HepG2 (cell line): ENCODE results near the gene CECR2. TPM values are rescaled to one million over a fixed set of nuclear protein-coding genes. Genes with fewer than 3 reads are reported as not detected.

Experiments used
- ATAC-seq: fragments of 200-7000 bp; cut with Tn5 transposase; 3 replicates; pipeline ENCODE4 v1.9.1; 2020; ENCODE audit warnings: mild to moderate bottlenecking, moderate library complexity
- BruUV-seq: library from RNA; stranded (reverse); fragments of 400-500 nt; replicated peaks from 2 replicates; lab custom pipeline; 2021; lab: Mats Ljungman, UMichigan
- CTCF ChIA-PET: fragments of 300-600 bp; formaldehyde crosslinking; extraction: SDS; loops from one replicate; lab custom pipeline; 2021; ENCODE audit warnings: low total read pairs, inconsistent platforms, low intra/inter-chr PET ratio; lab: Yijun Ruan, JAX
- POLR2A ChIA-PET: fragments of 350-600 bp; sonication (Branson Sonifier 250); formaldehyde crosslinking; loops from one replicate; lab custom pipeline; 2020; ENCODE audit warnings: antibody characterized with exemption, inconsistent platforms; lab: Yijun Ruan, JAX
- DNase-seq: peaks from one replicate; pipeline ENCODE4 v3.0.0-alpha.2; 2015; ENCODE audit warnings: low spot score
- FAIRE-seq: peaks from 3 replicates; lab custom pipeline; 2011; peaks lifted over from hg19 to GRCh38; lab: Jason Lieb, UNC
- H2AFZ ChIP-seq: one replicate; pipeline ENCODE4 v1.6.1; 2011; ENCODE audit warnings: low read length, inconsistent platforms
- H3K27ac ChIP-seq: fragments of 300-600 bp; 3 replicates; pipeline ENCODE4 v1.8.0; 2011; ENCODE audit warnings: mixed run types, mild to moderate bottlenecking, mixed read lengths, low read length, inconsistent platforms; ENCODE audit not compliant: insufficient read depth; ENCODE audit errors: extremely low read length
- H3K27me3 ChIP-seq, 2 experiments: fragments of 200-600 bp in 1 of 2; 2 replicates in 1 of 2; 3 replicates in 1 of 2; pipeline versions ENCODE4 v1.6.0 to v1.8.0; 2011; ENCODE audit warnings: low read length in 2 of 2, mild to moderate bottlenecking in 2 of 2, moderate library complexity in 2 of 2, inconsistent platforms in 1 of 2; ENCODE audit not compliant: insufficient read depth in 2 of 2, control insufficient read depth in 1 of 2
- H3K36me3 ChIP-seq, 2 experiments: fragments of 200-600 bp in 1 of 2; replicated peaks in 1 of 2; 2 replicates in 1 of 2; 3 replicates in 1 of 2; pipeline versions ENCODE4 v1.5.1 to v1.8.0; 2011; ENCODE audit warnings: low read length in 2 of 2, inconsistent platforms in 1 of 2; ENCODE audit not compliant: insufficient read depth in 2 of 2, control insufficient read depth in 1 of 2
- H3K4me1 ChIP-seq: 2 replicates; pipeline ENCODE4 v1.5.1; 2012; ENCODE audit warnings: low read length, inconsistent platforms; ENCODE audit not compliant: insufficient read depth
- H3K4me2 ChIP-seq: 2 replicates; pipeline ENCODE4 v1.6.0; 2011; ENCODE audit warnings: low read depth, low read length, inconsistent platforms
- H3K4me3 ChIP-seq, 3 experiments: fragments of 200-600 bp in 1 of 3; sonication (generic), shearing (Covaris generic) in 1 of 3; replicated peaks in 1 of 3; 2 replicates each; pipeline ENCODE4 v1.5.1; 2011 to 2016; ENCODE audit warnings: low read length in 3 of 3, inconsistent platforms in 2 of 3, low read depth in 2 of 3, mild to moderate bottlenecking in 2 of 3, control low read depth in 1 of 3, mixed read lengths in 1 of 3; ENCODE audit not compliant: insufficient read depth in 1 of 3
- H3K79me2 ChIP-seq: one replicate; pipeline ENCODE4 v1.6.1; 2011; ENCODE audit warnings: low read length, inconsistent platforms; ENCODE audit not compliant: insufficient read depth
- H3K9ac ChIP-seq: 2 replicates; pipeline ENCODE4 v1.6.0; 2011; ENCODE audit warnings: mild to moderate bottlenecking, low read depth, low read length, inconsistent platforms; ENCODE audit not compliant: insufficient read depth
- H3K9me3 ChIP-seq: 2 replicates; pipeline ENCODE4 v1.5.1; 2012; ENCODE audit warnings: mild to moderate bottlenecking, low read length
- H4K20me1 ChIP-seq: 2 replicates; pipeline ENCODE4 v1.6.0; 2011; ENCODE audit warnings: inconsistent platforms, mild to moderate bottlenecking, low read length, moderate library complexity; ENCODE audit not compliant: insufficient read depth
- ARID2 ChIP-seq: sonication (generic); formaldehyde crosslinking; IDR thresholded peaks from 2 replicates; pipeline ENCODE4 v1.8.1; 2022; ENCODE audit warnings: mild to moderate bottlenecking, missing genetic modification reagents, borderline replicate concordance
- FOSL2 ChIP-seq: sonication (generic); formaldehyde crosslinking; IDR thresholded peaks from 2 replicates; pipeline ENCODE4 v1.4.0; 2020; ENCODE audit warnings: missing genetic modification reagents
- PHF21A ChIP-seq: sonication (generic); formaldehyde crosslinking; IDR thresholded peaks from 2 replicates; pipeline ENCODE4 v1.5.0; 2020; ENCODE audit warnings: mild to moderate bottlenecking, missing genetic modification reagents
- PHF8 ChIP-seq: sonication (generic); formaldehyde crosslinking; IDR thresholded peaks from 2 replicates; pipeline ENCODE4 v1.5.0; 2020; ENCODE audit warnings: missing genetic modification reagents
- REXO4 ChIP-seq: sonication (generic); formaldehyde crosslinking; IDR thresholded peaks from 2 replicates; pipeline ENCODE4 v1.8.0; 2022; ENCODE audit warnings: missing genetic modification reagents, mild to moderate bottlenecking, borderline replicate concordance
- RFXANK ChIP-seq: IDR thresholded peaks from 2 replicates; pipeline ENCODE4 v1.6.1; 2016
- RXRB ChIP-seq: IDR thresholded peaks from 2 replicates; pipeline ENCODE4 v1.6.1; 2016; ENCODE audit warnings: borderline replicate concordance, missing genetic modification reagents, missing compliant biosample characterization
- SMYD3 ChIP-seq: sonication (generic); formaldehyde crosslinking; IDR thresholded peaks from 2 replicates; pipeline ENCODE4 v1.8.1; 2023; ENCODE audit warnings: mild to moderate bottlenecking, missing genetic modification reagents
- SP2 ChIP-seq: sonication (generic); formaldehyde crosslinking; IDR thresholded peaks from 2 replicates; pipeline ENCODE4 v1.5.1; 2020; ENCODE audit warnings: mild to moderate bottlenecking, missing genetic modification reagents
- ZNF484 ChIP-seq: sonication (generic); formaldehyde crosslinking; IDR thresholded peaks from 2 replicates; pipeline ENCODE4 v1.5.1; 2020; ENCODE audit warnings: mild to moderate bottlenecking, low read depth, missing genetic modification reagents, borderline replicate concordance
- ZNF687 ChIP-seq: sonication (generic); formaldehyde crosslinking; IDR thresholded peaks from 2 replicates; pipeline ENCODE4 v1.5.1; 2020; ENCODE audit warnings: mild to moderate bottlenecking, missing genetic modification reagents, moderate library complexity
- ZNF770 ChIP-seq: sonication (generic); formaldehyde crosslinking; IDR thresholded peaks from 2 replicates; pipeline ENCODE4 v1.5.0; 2020; ENCODE audit warnings: mild to moderate bottlenecking, missing genetic modification reagents
- WGBS: methylation state at CpG from one replicate; pipeline ENCODE4 v1.1.6; 2017; ENCODE audit warnings: low lambda C conversion rate; 5-methylcytosine and 5-hydroxymethylcytosine counted together
- in situ Hi-C: cut with HindIII; loops from 2 replicates; pipeline ENCODE4 v1.10.0; 2017; ENCODE audit warnings: low pct_unique_long_range_greater_than_20kb; ENCODE audit not compliant: extremely low pct_ligation_motif_present
- intact Hi-C: fragments of 100-400 bp; cut with micrococcal nuclease; formaldehyde crosslinking; loops from one replicate; pipeline ENCODE4 v1.10.0; 2022; ENCODE audit not compliant: unreplicated experiment
- polyA plus RNA-seq, 8 experiments: library from polyadenylated mRNA; depleted of rRNA in 3 of 8; stranded (reverse) in 7 of 8; unstranded in 1 of 8; fragments of >200 nt; fragmentation: Illumina TruSeq in 4 of 8; extraction: Trizol in 4 of 8; gene quantifications; 2 replicates each; pipeline versions ENCODE4 v1.2.1 to v1.2.3, GENCODE V29; 2011 to 2016; ENCODE audit warnings: low read depth in 4 of 8, missing spikeins in 1 of 8, mixed read lengths in 1 of 8; ENCODE audit not compliant: insufficient read depth in 1 of 8
- total RNA-seq, 5 experiments: library from RNA; depleted of rRNA; stranded (reverse); fragments of >200 nt; fragmentation: Illumina TruSeq; extraction: Trizol; gene quantifications; 2 replicates each; pipeline ENCODE4 v1.2.3, GENCODE V29; 2016; ENCODE audit warnings: low read depth in 1 of 5

Gene CECR2
- total and polyA plus RNA-seq, 2 of the 13 experiments (the other 11 are each of a cell fraction or from before 2014, with no cell fraction given) = not detected

GRCh38 chr22:17412232-17412631 is 43.0 kb downstream of the CECR2 start:
- no peak for FAIRE-seq
- in situ Hi-C loops = no loop called here
- no peaks in the 10 kb centered on the region for H4K20me1 ChIP-seq
- intact Hi-C loops = no loop called here
- no peak for ATAC-seq
- no peaks in the 10 kb centered on the region for H3K36me3 ChIP-seq
- DNase-seq = no peak
- H3K27ac ChIP-seq = no peak overlapping the region
- TF ChIP-seq PHF21A = no peak
- no peak for TF ChIP-seq REXO4 (CRISPR knock-in tag)
- TF ChIP-seq RFXANK (CRISPR knock-in tag) = no peak
- no peak for TF ChIP-seq ARID2 (CRISPR knock-in tag)
- POLR2A ChIA-PET = no interaction called here
- H2AFZ ChIP-seq = no peak overlapping the region
- no peak overlapping the region for H3K9ac ChIP-seq
- H3K4me2 ChIP-seq = no peak overlapping the region
- peaks cover 0 to 3% of the 10 kb centered on the region in 2 experiments; a peak in 2 of 5 replicates for H3K27me3 ChIP-seq
- CTCF ChIA-PET = no interaction called here
- H3K4me3 ChIP-seq = no peak overlapping the region
- 40% methylated on average over 6 of the region's 6 CpGs for WGBS
- BruUV-seq = no TSS peak
- no peaks in the 10 kb centered on the region for H3K79me2 ChIP-seq
- no peaks in the 10 kb centered on the region for H3K4me1 ChIP-seq
- no peaks in the 10 kb centered on the region for H3K9me3 ChIP-seq

- Histone ChIP-seq H3K79me2 (no peaks in the 10 kb centered on the region), H2AFZ (no peak overlapping the region), H3K4me2 (no peak overlapping the region), H3K4me1 (no peaks in the 10 kb centered on the region), H3K9me3 (no peaks in the 10 kb centered on the region), H3K4me3 (no peak overlapping the region), H3K9ac (no peak overlapping the region), H3K27me3 (peaks cover 0 to 3% of the 10 kb centered on the region in 2 experiments; a peak in 1 of 5 replicates), H3K27ac (no peak overlapping the region), H4K20me1 (no peaks in the 10 kb centered on the region), H3K36me3 (no peaks in the 10 kb centered on the region)
- BruUV-seq = no TSS peak
- intact Hi-C loops (no loop called here), in situ Hi-C loops (no loop called here)
- no peak for ATAC-seq
- DNase-seq = no peak
- 19% methylated on average over 13 of the region's 27 CpGs for WGBS
- no peak for FAIRE-seq
- ChIA-PET POLR2A (no interaction called here), CTCF (no interaction called here)
- TF ChIP-seq ZNF770 (no peak), FOSL2 (CRISPR knock-in tag) (no peak), ZNF687 (CRISPR knock-in tag) (no peak), SMYD3 (CRISPR knock-in tag) (no peak), RXRB (CRISPR knock-in tag) (no peak), PHF8 (no peak), ZNF484 (no peak), SP2 (CRISPR knock-in tag) (no peak)
These were observed 49.6 kb downstream of the CECR2 start for GRCh38 chr22:17418890-17419324.
